ENCODE measurements around the gene ZBTB4.

DNA sequence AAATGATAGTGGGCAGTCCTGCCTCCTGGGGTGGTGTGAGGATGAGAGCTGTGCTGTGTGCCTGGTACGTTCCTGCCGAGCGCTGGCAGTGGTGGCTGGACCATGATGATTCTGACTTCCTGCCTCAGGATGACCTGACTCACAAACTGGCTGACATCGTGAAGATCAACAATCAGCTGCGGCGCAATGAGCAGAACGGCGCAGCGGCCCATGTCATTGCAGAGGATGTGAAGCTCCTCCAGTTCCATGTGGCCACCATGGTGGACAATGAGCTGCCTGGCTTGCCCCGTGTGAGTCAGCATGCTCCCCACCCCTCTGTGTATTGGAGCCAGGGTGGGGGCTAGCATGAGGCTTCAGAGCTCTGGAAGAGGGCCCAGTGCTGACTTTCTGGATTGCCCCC lies 17.8 kb upstream of the ZBTB4 start:
- TF ChIP-seq, protein P1, sequence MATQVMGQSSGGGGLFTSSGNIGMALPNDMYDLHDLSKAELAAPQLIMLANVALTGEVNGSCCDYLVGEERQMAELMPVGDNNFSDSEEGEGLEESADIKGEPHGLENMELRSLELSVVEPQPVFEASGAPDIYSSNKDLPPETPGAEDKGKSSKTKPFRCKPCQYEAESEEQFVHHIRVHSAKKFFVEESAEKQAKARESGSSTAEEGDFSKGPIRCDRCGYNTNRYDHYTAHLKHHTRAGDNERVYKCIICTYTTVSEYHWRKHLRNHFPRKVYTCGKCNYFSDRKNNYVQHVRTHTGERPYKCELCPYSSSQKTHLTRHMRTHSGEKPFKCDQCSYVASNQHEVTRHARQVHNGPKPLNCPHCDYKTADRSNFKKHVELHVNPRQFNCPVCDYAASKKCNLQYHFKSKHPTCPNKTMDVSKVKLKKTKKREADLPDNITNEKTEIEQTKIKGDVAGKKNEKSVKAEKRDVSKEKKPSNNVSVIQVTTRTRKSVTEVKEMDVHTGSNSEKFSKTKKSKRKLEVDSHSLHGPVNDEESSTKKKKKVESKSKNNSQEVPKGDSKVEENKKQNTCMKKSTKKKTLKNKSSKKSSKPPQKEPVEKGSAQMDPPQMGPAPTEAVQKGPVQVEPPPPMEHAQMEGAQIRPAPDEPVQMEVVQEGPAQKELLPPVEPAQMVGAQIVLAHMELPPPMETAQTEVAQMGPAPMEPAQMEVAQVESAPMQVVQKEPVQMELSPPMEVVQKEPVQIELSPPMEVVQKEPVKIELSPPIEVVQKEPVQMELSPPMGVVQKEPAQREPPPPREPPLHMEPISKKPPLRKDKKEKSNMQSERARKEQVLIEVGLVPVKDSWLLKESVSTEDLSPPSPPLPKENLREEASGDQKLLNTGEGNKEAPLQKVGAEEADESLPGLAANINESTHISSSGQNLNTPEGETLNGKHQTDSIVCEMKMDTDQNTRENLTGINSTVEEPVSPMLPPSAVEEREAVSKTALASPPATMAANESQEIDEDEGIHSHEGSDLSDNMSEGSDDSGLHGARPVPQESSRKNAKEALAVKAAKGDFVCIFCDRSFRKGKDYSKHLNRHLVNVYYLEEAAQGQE (IDR thresholded peaks at IDR 0.05; ENCODE audit: insufficient replicate concordance, low read depth), result no peak
- TF ChIP-seq, protein P2, sequence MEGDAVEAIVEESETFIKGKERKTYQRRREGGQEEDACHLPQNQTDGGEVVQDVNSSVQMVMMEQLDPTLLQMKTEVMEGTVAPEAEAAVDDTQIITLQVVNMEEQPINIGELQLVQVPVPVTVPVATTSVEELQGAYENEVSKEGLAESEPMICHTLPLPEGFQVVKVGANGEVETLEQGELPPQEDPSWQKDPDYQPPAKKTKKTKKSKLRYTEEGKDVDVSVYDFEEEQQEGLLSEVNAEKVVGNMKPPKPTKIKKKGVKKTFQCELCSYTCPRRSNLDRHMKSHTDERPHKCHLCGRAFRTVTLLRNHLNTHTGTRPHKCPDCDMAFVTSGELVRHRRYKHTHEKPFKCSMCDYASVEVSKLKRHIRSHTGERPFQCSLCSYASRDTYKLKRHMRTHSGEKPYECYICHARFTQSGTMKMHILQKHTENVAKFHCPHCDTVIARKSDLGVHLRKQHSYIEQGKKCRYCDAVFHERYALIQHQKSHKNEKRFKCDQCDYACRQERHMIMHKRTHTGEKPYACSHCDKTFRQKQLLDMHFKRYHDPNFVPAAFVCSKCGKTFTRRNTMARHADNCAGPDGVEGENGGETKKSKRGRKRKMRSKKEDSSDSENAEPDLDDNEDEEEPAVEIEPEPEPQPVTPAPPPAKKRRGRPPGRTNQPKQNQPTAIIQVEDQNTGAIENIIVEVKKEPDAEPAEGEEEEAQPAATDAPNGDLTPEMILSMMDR (IDR thresholded peaks at IDR 0.05; ENCODE audit: insufficient read depth, low read length), result no peak
- TF ChIP-seq POLR2AphosphoS5 (IDR thresholded peaks at IDR 0.05; ENCODE audit: low read depth) (no peak), GABPA (IDR thresholded peaks at IDR 0.05; ENCODE audit: low read depth) (no peak)

All from HL-60 (cell line).